Liver (tissue), 9 donors: ENCODE measurements around the gene CFAP97D2. TPM values are rescaled to one million over a fixed set of nuclear protein-coding genes. Genes with fewer than 3 reads are reported as not detected.

Source experiments
- DNase-seq: peaks from one replicate; pipeline ENCODE4 v3.0.0-alpha.2; 2017; ENCODE audit warnings: low spot score
- H3K27ac ChIP-seq, 2 donors: one replicate each; pipeline ENCODE4 v1.7.0; 2013; ENCODE audit warnings: inconsistent platforms in 2 of 2, low read length in 2 of 2, control low read depth in 1 of 2, low read depth in 1 of 2, mild to moderate bottlenecking in 1 of 2
- H3K27me3 ChIP-seq, 4 donors: one replicate each; pipeline versions ENCODE4 v1.6.1 to v1.7.0; 2013; ENCODE audit warnings: low read length in 3 of 4, inconsistent platforms in 1 of 4, mild to moderate bottlenecking in 1 of 4, moderate library complexity in 1 of 4; ENCODE audit not compliant: control insufficient read depth in 4 of 4, insufficient read depth in 4 of 4
- H3K36me3 ChIP-seq, 4 donors: one replicate each; pipeline versions ENCODE4 v1.6.1 to v1.7.0; 2013; ENCODE audit warnings: low read length in 3 of 4, mild to moderate bottlenecking in 3 of 4, low read depth in 1 of 4, moderate library complexity in 1 of 4; ENCODE audit not compliant: control insufficient read depth in 4 of 4, insufficient read depth in 3 of 4
- H3K4me1 ChIP-seq, 4 donors: one replicate each; pipeline versions ENCODE4 v1.6.1 to v1.7.0; 2013; ENCODE audit warnings: low read length in 3 of 4, mild to moderate bottlenecking in 3 of 4, moderate library complexity in 1 of 4; ENCODE audit not compliant: control insufficient read depth in 4 of 4, insufficient read depth in 4 of 4
- H3K4me3 ChIP-seq, 3 donors: one replicate each; pipeline versions ENCODE4 v1.6.1 to v1.7.0; 2013; ENCODE audit warnings: low read length in 3 of 3, control low read depth in 1 of 3, low read depth in 1 of 3, mild to moderate bottlenecking in 1 of 3
- H3K9ac ChIP-seq, 2 donors: one replicate each; pipeline ENCODE4 v1.7.0; 2013; ENCODE audit warnings: low read length in 2 of 2, mild to moderate bottlenecking in 2 of 2, moderate library complexity in 2 of 2, control low read depth in 1 of 2, low read depth in 1 of 2
- H3K9me3 ChIP-seq, 4 donors: one replicate each; pipeline versions ENCODE4 v1.6.1 to v1.7.0; 2013; ENCODE audit warnings: low read length in 3 of 4; ENCODE audit not compliant: control insufficient read depth in 4 of 4
- ATF3 ChIP-seq: IDR thresholded peaks from 2 replicates; pipeline ENCODE4 v1.6.1; 2016; ENCODE audit warnings: antibody characterized with exemption
- CTCF ChIP-seq: fragments of 150-350 bp; IDR thresholded peaks from 2 replicates; pipeline ENCODE4 v1.5.1; 2017; ENCODE audit warnings: improper control_type of control experiment, low read depth, low read length; ENCODE audit not compliant: missing input control
- EGR1 ChIP-seq, 2 donors: IDR thresholded peaks; 2 replicates each; pipeline ENCODE4 v1.6.1; 2016 to 2018; ENCODE audit warnings: antibody characterized with exemption in 2 of 2, low read depth in 2 of 2
- FOXA1 ChIP-seq: IDR thresholded peaks from 2 replicates; pipeline ENCODE4 v1.6.1; 2016; ENCODE audit warnings: antibody characterized with exemption
- FOXA2 ChIP-seq: IDR thresholded peaks from 2 replicates; pipeline ENCODE4 v1.6.1; 2016; ENCODE audit warnings: antibody characterized with exemption
- GABPA ChIP-seq, 2 donors: IDR thresholded peaks in 1 of 2; conservative IDR thresholded peaks in 1 of 2; 2 replicates each; pipeline ENCODE4 v1.6.1; 2016; ENCODE audit warnings: antibody characterized with exemption in 2 of 2, mild to moderate bottlenecking in 1 of 2, moderate library complexity in 1 of 2
- HNF4A ChIP-seq, 2 donors: conservative IDR thresholded peaks; 2 replicates each; pipeline ENCODE4 v1.6.1; 2016; ENCODE audit warnings: antibody characterized with exemption in 2 of 2, mild to moderate bottlenecking in 2 of 2
- HNF4G ChIP-seq: IDR thresholded peaks from 2 replicates; pipeline ENCODE4 v1.6.1; 2016; ENCODE audit warnings: antibody characterized with exemption
- JUND ChIP-seq, 2 donors: IDR thresholded peaks; 2 replicates each; pipeline ENCODE4 v1.6.1; 2016; ENCODE audit warnings: antibody characterized with exemption in 2 of 2
- MAX ChIP-seq: IDR thresholded peaks from 2 replicates; pipeline ENCODE4 v1.6.1; 2016; ENCODE audit warnings: antibody characterized with exemption
- NR2F2 ChIP-seq: IDR thresholded peaks from 2 replicates; pipeline ENCODE4 v1.6.1; 2016; ENCODE audit warnings: antibody characterized with exemption
- RAD21 ChIP-seq, 2 donors: IDR thresholded peaks; 2 replicates each; pipeline ENCODE4 v1.6.1; 2016; ENCODE audit warnings: antibody characterized with exemption in 2 of 2, mild to moderate bottlenecking in 2 of 2
- REST ChIP-seq: IDR thresholded peaks from 2 replicates; pipeline ENCODE4 v1.6.1; 2016; ENCODE audit warnings: antibody characterized with exemption, mild to moderate bottlenecking
- RXRA ChIP-seq, 2 donors: IDR thresholded peaks; 2 replicates each; pipeline ENCODE4 v1.6.1; 2017 to 2018; ENCODE audit warnings: antibody characterized with exemption in 2 of 2, mild to moderate bottlenecking in 1 of 2
- SP1 ChIP-seq: IDR thresholded peaks from 2 replicates; pipeline ENCODE4 v1.6.1; 2018; ENCODE audit warnings: antibody characterized with exemption, mild to moderate bottlenecking
- TAF1 ChIP-seq: conservative IDR thresholded peaks from 2 replicates; pipeline ENCODE4 v1.6.1; 2016; ENCODE audit warnings: antibody characterized with exemption, mild to moderate bottlenecking
- YY1 ChIP-seq: IDR thresholded peaks from 2 replicates; pipeline ENCODE4 v1.6.1; 2016; ENCODE audit warnings: antibody characterized with exemption, mild to moderate bottlenecking
- WGBS: extraction: QIAGEN DNeasy Blood & Tissue Kit; methylation state at CpG from one replicate; pipeline ENCODE4 v1.1.7; 2013; 5-methylcytosine and 5-hydroxymethylcytosine counted together
- polyA plus RNA-seq, 2 donors: library from polyadenylated mRNA; stranded (reverse) in 1 of 2; unstranded in 1 of 2; fragments of 200-250 nt in 1 of 2; fragments of >200 nt in 1 of 2; fragmentation: Nextera tagmentation in 1 of 2; extraction: Ambion mirVana in 1 of 2; gene quantifications; one replicate each; pipeline versions ENCODE4 v1.2.1 to v1.2.3, GENCODE V29; 2013 to 2015
- total RNA-seq, 2 donors: library from RNA; depleted of rRNA; stranded (reverse); fragments of >200 nt; gene quantifications; one replicate each; pipeline ENCODE4 v1.2.3, GENCODE V29; 2014
- donor health status: healthy.
- donor health status: healthy.
- donor health status: healthy.
- donor health status: healthy.
- donor health status: healthy.

CFAP97D2 gene
- total and polyA plus RNA-seq, 4 donors, result not detected

GRCh38 chr13:114219392-114219791, 40.3 kb downstream of the CFAP97D2 start (continued):
- TF ChIP-seq REST, result no peak
- no peak for TF ChIP-seq EGR1 (IDR thresholded peaks at IDR 0.05; ENCODE audit: low read depth in 2 of 2)

- Histone ChIP-seq H3K27ac (no peak overlapping the region), H3K4me3 (no peak overlapping the region), H3K9me3 (no peaks in the 10 kb centered on the region), H3K36me3 (no peaks in the 10 kb centered on the region), H3K27me3 (no peaks in the 10 kb centered on the region), H3K9ac (no peak overlapping the region), H3K4me1 (peaks cover 2 to 10% (median 7%) of the 10 kb centered on the region in 4 donors)
- DNase-seq, result peak; percentile 77
- 57% methylated on average over 9 of the region's 9 CpGs for WGBS
- TF ChIP-seq HNF4A (conservative IDR thresholded peaks at IDR 0.05), result no peak
Observed at GRCh38 chr13:114222461-114222968, 43.5 kb downstream of the CFAP97D2 start.

- WGBS, result 92% methylated on average over 13 of the region's 13 CpGs
- H3K36me3 ChIP-seq, result no peaks in the 10 kb centered on the region
- DNase-seq, result no peak
Observed at GRCh38 chr13:114224201-114224600, 45.1 kb downstream of the CFAP97D2 start.

GRCh38 chr13:114225610-114226009, 46.6 kb downstream of the CFAP97D2 start:
- Histone ChIP-seq H3K4me1 (peaks cover 17 to 27% (median 21%) of the 10 kb centered on the region in 4 donors), H3K36me3 (no peaks in the 10 kb centered on the region), H3K27ac (no peak overlapping the region), H3K27me3 (no peaks in the 10 kb centered on the region), H3K4me3 (no peak overlapping the region), H3K9me3 (no peaks in the 10 kb centered on the region), H3K9ac (no peak overlapping the region)
- 77% methylated on average over 8 of the region's 8 CpGs for WGBS
- DNase-seq, result no peak
- TF ChIP-seq RAD21 (IDR thresholded peaks at IDR 0.05) (no peak), YY1 (no peak), JUND (IDR thresholded peaks at IDR 0.05) (no peak), HNF4A (conservative IDR thresholded peaks at IDR 0.05) (no peak), NR2F2 (no peak), SP1 (no peak), HNF4G (no peak), EGR1 (IDR thresholded peaks at IDR 0.05; ENCODE audit: low read depth in 2 of 2) (no peak), ATF3 (no peak), MAX (no peak), GABPA (IDR thresholded peaks at IDR 0.05 in 1 of 2, conservative IDR thresholded peaks at IDR 0.05 in 1 of 2) (no peak), FOXA1 (no peak), FOXA2 (no peak), CTCF (no peak), REST (no peak), RXRA (IDR thresholded peaks at IDR 0.05) (no peak), TAF1 (no peak)

More at GRCh38 chr13:114224201-114224600, 45.1 kb downstream of the CFAP97D2 start:
- no peak overlapping the region for H3K9ac ChIP-seq
- H3K9me3 ChIP-seq, result no peaks in the 10 kb centered on the region
- no peak overlapping the region for H3K27ac ChIP-seq
- TF ChIP-seq EGR1 (IDR thresholded peaks at IDR 0.05; ENCODE audit: low read depth in 2 of 2) (no peak), FOXA2 (no peak)
- no peaks in the 10 kb centered on the region for H3K27me3 ChIP-seq
- no peak overlapping the region for H3K4me3 ChIP-seq
- peaks cover 11 to 23% (median 19%) of the 10 kb centered on the region in 4 donors for H3K4me1 ChIP-seq
